ENCODE data around the gene ZNF586.

GRCh38 chr19:57800696-57801095 is 31.2 kb downstream of the ZNF586 start:
- no peak for TF ChIP-seq POLR2AphosphoS5 (IDR thresholded peaks at IDR 0.05; ENCODE audit: low read depth, low read length)
- no peak for TF ChIP-seq SIN3A (IDR thresholded peaks at IDR 0.05; ENCODE audit: borderline replicate concordance, insufficient read depth, low read length)
